Stimulated activated CD8-positive, alpha-beta memory T cell treated with anti-CD3 and anti-CD28 coated beads, Interleukin-12 subunit alpha, Interleukin-12 subunit beta, amount 100 ng/mL, for 24 hours (primary cell): ENCODE results near the gene COA6.

Source experiments
- DNase-seq: peaks from one replicate; pipeline ENCODE4 v3.0.0-alpha.2; 2020; ENCODE audit errors: extremely low read depth

COA6 gene

DNA sequence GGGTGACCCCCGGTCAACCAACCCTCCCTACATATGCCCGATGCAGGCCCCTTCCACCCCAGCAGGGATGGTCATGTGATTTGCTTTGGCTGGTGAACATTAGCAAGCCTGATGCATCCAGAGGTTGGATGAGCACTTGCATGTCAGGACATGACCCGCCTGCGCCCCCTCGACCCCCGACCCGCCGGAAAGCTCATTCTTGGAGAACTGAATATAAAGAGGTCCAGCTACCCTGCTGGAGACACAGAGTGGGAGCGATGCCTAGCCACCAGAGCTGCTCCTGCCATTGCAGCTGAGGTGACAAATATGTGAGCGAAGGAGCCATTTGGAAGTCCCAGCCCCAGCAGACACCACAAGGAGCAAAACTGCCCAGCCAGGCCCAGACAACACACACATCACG is 39.6 kb downstream of the COA6 start:
- no peak for DNase-seq

DNA sequence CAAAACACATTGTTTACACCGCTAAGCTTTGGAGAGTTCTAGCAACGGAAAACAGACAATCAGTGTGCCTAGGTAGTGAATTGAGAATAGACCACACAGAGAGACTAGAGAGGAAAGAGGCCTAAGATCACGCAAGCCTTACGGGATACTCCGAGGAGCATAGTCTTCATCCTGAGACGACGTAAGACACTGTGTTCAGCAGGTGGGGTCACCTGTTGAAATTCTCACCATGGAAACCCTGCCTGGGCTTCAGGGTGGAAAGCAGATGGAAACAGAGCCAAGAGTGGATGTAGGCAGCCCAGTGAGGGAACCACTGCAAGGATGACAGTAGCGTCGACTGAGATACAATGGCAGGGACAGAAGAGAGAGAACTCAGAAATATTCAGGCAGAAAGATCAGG is 40.2 kb downstream of the COA6 start:
- DNase-seq, result no peak

DNA sequence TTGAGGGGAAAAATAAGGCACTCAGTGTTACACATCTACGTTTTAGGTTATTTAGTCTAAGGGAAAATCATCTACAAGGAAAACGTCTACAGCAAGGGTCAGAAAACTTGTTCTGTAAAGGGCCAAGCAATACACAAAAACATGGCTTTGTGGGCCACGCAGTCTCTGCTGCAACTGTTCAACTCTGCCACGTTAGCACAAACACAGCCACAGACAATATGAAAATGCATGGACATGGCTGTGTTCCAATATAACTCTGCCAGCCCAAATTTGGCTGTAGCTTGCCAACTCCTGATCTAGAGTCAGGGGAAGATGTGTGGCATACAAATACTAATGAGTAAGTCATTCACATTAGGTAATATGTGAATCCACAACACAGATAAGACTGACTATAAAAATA is 40.7 kb downstream of the COA6 start:
- no peak for DNase-seq

DNA sequence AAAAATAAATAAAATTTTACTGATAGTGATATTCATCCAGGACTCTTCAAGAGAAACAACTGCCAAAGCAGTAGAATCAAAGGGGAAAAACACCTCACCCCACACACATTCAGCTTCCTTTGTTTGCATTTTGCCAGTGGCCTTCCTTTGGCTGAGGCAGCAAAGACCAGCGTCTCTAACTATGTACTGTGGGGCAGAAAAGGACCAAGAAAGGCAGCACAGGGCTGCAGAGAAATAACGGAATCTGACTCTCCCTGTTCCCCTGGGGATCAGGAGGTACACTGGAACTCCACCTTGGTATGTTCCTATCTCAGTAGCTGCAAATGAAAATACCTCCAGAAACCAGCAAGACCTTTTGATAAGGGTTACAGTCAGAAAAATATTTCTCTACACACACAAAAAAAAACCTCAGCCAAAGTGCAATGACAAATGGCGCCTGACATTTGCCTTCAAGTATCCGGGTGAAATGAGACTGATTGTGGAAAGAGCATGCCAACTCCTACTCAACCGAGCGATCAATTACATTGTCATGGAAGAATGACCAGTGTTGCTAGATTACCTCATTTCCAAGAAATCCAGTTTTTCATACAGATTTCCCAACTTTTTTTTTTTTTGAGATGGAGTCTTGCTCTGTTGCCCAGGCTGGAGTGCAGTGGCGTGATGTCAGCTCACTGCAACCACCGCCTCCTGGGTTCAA is 54.8 kb downstream of the COA6 start:
- no peak for DNase-seq

DNA sequence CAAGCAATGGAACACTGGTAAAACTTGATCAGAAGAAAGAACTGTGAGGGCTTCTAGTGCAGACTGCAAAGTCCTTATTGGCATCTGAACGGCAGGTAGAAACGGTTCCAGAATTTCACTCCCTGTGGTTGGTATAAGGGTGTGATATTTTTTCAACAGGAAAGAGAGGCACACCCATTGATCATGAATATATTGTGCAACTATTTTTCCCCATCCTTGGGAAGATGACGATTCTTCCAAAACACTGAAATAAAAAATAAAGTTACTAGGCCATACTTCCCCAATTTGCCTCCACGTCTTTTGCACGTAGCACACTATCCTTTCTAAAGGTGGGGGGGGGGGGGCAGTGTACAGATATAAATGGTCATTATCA is 56.2 kb downstream of the COA6 start:
- no peak for DNase-seq

DNA sequence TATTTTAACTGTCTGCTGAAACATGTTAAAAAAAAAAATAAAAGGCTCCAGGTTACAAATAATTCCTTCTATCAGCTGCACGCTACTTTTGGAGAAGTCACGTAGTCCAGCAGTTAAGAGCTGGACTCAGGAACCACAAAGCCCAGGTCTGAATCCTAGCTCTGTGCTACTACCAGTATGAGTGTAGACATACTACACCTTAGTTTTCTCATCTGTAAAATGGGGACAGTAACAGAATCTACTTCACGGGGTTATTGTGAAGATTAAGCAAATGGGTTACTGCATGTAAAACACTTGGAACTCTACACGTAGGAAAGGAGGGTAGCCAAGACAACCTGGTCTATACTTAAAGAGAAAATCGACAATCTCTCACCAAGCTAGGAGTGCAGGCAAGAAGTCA is 57.4 kb downstream of the COA6 start:
- DNase-seq, result no peak

DNA sequence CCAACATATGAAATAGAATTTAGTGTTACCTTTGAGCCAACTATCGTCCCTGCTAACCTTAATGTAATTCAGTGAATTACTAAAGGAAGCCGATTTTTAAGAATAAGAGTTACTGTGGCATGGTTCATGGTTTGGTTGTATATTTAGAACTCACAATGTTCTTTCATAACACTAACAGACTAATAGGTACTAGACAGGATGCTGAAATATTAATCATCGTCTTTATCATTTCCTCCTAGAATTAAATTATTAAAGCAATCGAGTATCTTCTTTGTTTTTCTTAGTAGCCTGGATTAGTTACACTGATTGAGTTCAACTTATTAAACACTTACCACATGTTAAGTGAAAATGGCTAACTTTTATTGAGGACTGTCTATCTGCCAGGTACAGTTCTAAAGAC is 58.0 kb downstream of the COA6 start:
- DNase-seq, result no peak

DNA sequence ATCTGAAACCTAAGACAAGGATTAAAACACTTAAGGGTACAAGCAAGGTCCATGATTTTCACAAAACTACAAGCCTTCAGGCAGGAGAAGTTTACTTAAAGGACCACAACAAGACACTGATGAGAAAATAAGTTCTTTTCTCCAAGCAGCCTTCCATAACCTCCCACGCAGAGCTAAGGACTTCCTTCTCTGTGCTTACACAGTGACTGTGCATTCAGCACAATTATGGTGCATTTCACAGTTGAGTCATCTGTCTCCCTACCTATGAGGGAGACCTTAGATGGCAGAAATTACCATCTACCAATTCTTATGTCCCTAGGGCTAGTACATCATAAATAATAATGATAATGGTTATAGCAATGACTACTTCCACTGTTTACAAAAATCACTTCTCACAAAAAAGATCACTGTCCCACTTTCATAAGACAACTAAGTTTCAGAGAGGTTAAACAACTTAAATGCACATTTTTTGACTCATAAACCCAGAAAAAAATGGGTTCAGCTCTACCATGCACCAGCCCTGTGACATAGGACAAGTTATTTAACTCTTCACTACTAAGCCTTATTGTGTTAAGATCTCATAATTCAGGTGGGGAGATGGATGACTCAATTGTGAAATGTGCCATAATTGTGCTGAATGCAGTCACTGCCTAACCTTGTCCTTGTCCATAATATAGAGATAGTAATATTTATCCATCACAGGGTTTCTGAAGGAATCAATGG is 60.5 kb downstream of the COA6 start:
- no peak for DNase-seq
